H1 (cell line): Measurements from ENCODE around the gene NR5A2. TPM values are rescaled to one million over a fixed set of nuclear protein-coding genes. Genes with fewer than 3 reads are reported as not detected.

Source experiments
- CTCF ChIA-PET: fragments of 300-600 bp; sonication (Branson Sonifier 250); formaldehyde crosslinking; loops from one replicate; lab custom pipeline; 2021; ENCODE audit not compliant: partially characterized antibody; lab: Charles Lee
- POLR2A ChIA-PET: fragments of 300-600 bp; sonication (Branson Sonifier 250); formaldehyde crosslinking; loops from one replicate; lab custom pipeline; 2021; ENCODE audit warnings: inconsistent platforms; ENCODE audit not compliant: partially characterized antibody; lab: Charles Lee
- DNase-seq, 2 experiments: peaks; one replicate each; pipeline versions ENCODE4 v3.0.0 to v3.0.0-alpha.2; 2010 to 2022; ENCODE audit warnings: low spot score in 2 of 2, low read depth in 1 of 2, mixed read lengths in 1 of 2
- FAIRE-seq: peaks from 2 replicates; lab custom pipeline; 2011; peaks lifted over from hg19 to GRCh38; lab: Jason Lieb, UNC
- H2AFZ ChIP-seq: 2 replicates; pipeline ENCODE4 v1.8.1; 2012; ENCODE audit warnings: low read length, inconsistent platforms
- H2AK5ac ChIP-seq: 2 replicates; pipeline ENCODE4 v1.6.1; 2013; ENCODE audit warnings: low read depth, low read length
- H2BK120ac ChIP-seq: replicated peaks from 2 replicates; pipeline ENCODE3; 2013; ENCODE audit warnings: low read depth, low read length, inconsistent platforms
- H2BK12ac ChIP-seq: 2 replicates; pipeline ENCODE4 v1.6.1; 2013; ENCODE audit warnings: low read depth, low read length
- H2BK15ac ChIP-seq: 2 replicates; pipeline ENCODE4 v1.6.1; 2013; ENCODE audit warnings: low read length
- H2BK20ac ChIP-seq: 2 replicates; pipeline ENCODE4 v1.6.1; 2013; ENCODE audit warnings: low read length
- H2BK5ac ChIP-seq: 2 replicates; pipeline ENCODE4 v1.6.1; 2013; ENCODE audit warnings: low read depth, low read length
- H3K14ac ChIP-seq: 2 replicates; pipeline ENCODE4 v1.6.1; 2013; ENCODE audit warnings: inconsistent platforms; ENCODE audit not compliant: insufficient read length
- H3K18ac ChIP-seq: 2 replicates; pipeline ENCODE4 v1.6.1; 2013; ENCODE audit warnings: low read length; ENCODE audit errors: extremely low read depth
- H3K23ac ChIP-seq: 2 replicates; pipeline ENCODE4 v1.6.1; 2013; ENCODE audit warnings: inconsistent platforms; ENCODE audit not compliant: insufficient read length
- H3K23me2 ChIP-seq: 2 replicates; pipeline ENCODE4 v1.6.1; 2013; ENCODE audit warnings: low read depth, low read length
- H3K27ac ChIP-seq: 2 replicates; pipeline ENCODE4 v1.6.1; 2011; ENCODE audit warnings: low read depth, low read length, inconsistent platforms
- H3K27me3 ChIP-seq, 4 experiments: replicated peaks in 1 of 4; 1 replicate in 1 of 4; 2 replicates in 3 of 4; pipeline versions ENCODE4 v1.6.1 to v1.8.1; 2011 to 2013; ENCODE audit warnings: low read length in 3 of 4, mild to moderate bottlenecking in 3 of 4, inconsistent platforms in 2 of 4, mixed read lengths in 2 of 4, moderate library complexity in 1 of 4; ENCODE audit not compliant: control insufficient read depth in 3 of 4, insufficient read depth in 3 of 4; ENCODE audit errors: extremely low read depth in 1 of 4
- H3K36me3 ChIP-seq, 4 experiments: 2 replicates each; pipeline versions ENCODE4 v1.6.1 to v1.8.1; 2011 to 2013; ENCODE audit warnings: mild to moderate bottlenecking in 4 of 4, low read length in 3 of 4, moderate library complexity in 2 of 4, control low read depth in 1 of 4, inconsistent platforms in 1 of 4; ENCODE audit not compliant: insufficient read depth in 4 of 4, control insufficient read depth in 2 of 4
- H3K4ac ChIP-seq: replicated peaks from 2 replicates; pipeline ENCODE3; 2013; ENCODE audit warnings: low read length, low read depth, mixed read lengths, inconsistent platforms; ENCODE audit not compliant: insufficient read length
- H3K4me1 ChIP-seq, 4 experiments: replicated peaks in 1 of 4; 1 replicate in 1 of 4; 2 replicates in 3 of 4; pipeline versions ENCODE4 v1.6.1 to v1.8.1; 2011 to 2013; ENCODE audit warnings: low read length in 3 of 4, inconsistent platforms in 2 of 4, mixed read lengths in 1 of 4; ENCODE audit not compliant: insufficient read depth in 4 of 4, control insufficient read depth in 3 of 4
- H3K4me2 ChIP-seq, 2 experiments: 2 replicates each; pipeline versions ENCODE4 v1.6.1 to v1.8.1; 2011 to 2013; ENCODE audit warnings: low read depth in 2 of 2, low read length in 2 of 2, control low read depth in 1 of 2, inconsistent platforms in 1 of 2, mild to moderate bottlenecking in 1 of 2; ENCODE audit not compliant: insufficient read depth in 1 of 2
- H3K4me3 ChIP-seq, 4 experiments: fragments of 200-600, 300-600 bp in 1 of 4; sonication (generic), shearing (Covaris generic), sonication (Bioruptor Twin) in 1 of 4; 2 replicates each; pipeline versions ENCODE4 v1.5.1 to v1.8.1; 2011 to 2016; ENCODE audit warnings: low read length in 4 of 4, low read depth in 3 of 4, control low read depth in 2 of 4, inconsistent platforms in 2 of 4, mild to moderate bottlenecking in 2 of 4, mixed read lengths in 1 of 4, moderate library complexity in 1 of 4; ENCODE audit not compliant: insufficient read depth in 2 of 4; ENCODE audit errors: extremely low read depth in 1 of 4
- H3K56ac ChIP-seq: replicated peaks from 2 replicates; pipeline ENCODE3; 2013; ENCODE audit warnings: low read depth, mild to moderate bottlenecking, mixed read lengths, low read length, inconsistent platforms; ENCODE audit not compliant: insufficient read length
- H3K79me1 ChIP-seq: 2 replicates; pipeline ENCODE4 v1.6.1; 2013; ENCODE audit warnings: low read depth, low read length, control low read depth
- H3K79me2 ChIP-seq, 2 experiments: 2 replicates each; pipeline versions ENCODE4 v1.6.1 to v1.8.1; 2012 to 2013; ENCODE audit warnings: low read length in 2 of 2, mild to moderate bottlenecking in 2 of 2, inconsistent platforms in 1 of 2; ENCODE audit not compliant: insufficient read depth in 2 of 2, control insufficient read depth in 1 of 2
- H3K9ac ChIP-seq, 4 experiments: replicated peaks in 1 of 4; 1 replicate in 1 of 4; 2 replicates in 3 of 4; pipeline versions ENCODE4 v1.6.1 to v1.8.1; 2011 to 2013; ENCODE audit warnings: low read depth in 3 of 4, low read length in 3 of 4, control low read depth in 2 of 4, mild to moderate bottlenecking in 2 of 4, moderate library complexity in 2 of 4, inconsistent platforms in 1 of 4; ENCODE audit errors: extremely low read depth in 1 of 4
- H3K9me3 ChIP-seq, 2 experiments: 2 replicates each; pipeline versions ENCODE4 v1.6.1 to v1.8.1; 2012 to 2013; ENCODE audit warnings: mild to moderate bottlenecking in 2 of 2, moderate library complexity in 2 of 2, control low read depth in 1 of 2, inconsistent platforms in 1 of 2, low read depth in 1 of 2, low read length in 1 of 2, mixed read lengths in 1 of 2; ENCODE audit not compliant: insufficient read depth in 2 of 2
- H4K20me1 ChIP-seq, 2 experiments: replicated peaks in 1 of 2; 2 replicates each; pipeline versions ENCODE3 to v1.8.1; 2011 to 2013; ENCODE audit warnings: inconsistent platforms in 2 of 2, low read length in 2 of 2, mild to moderate bottlenecking in 1 of 2; ENCODE audit not compliant: insufficient read depth in 2 of 2, control insufficient read depth in 1 of 2
- H4K5ac ChIP-seq: 2 replicates; pipeline ENCODE4 v1.6.1; 2013; ENCODE audit warnings: low read length, low read depth, mixed read lengths, inconsistent platforms; ENCODE audit not compliant: insufficient read length
- H4K8ac ChIP-seq: 2 replicates; pipeline ENCODE4 v1.8.0; 2013; ENCODE audit warnings: mild to moderate bottlenecking, moderate library complexity, low read length, inconsistent platforms; ENCODE audit not compliant: insufficient read depth; ENCODE audit errors: extremely low read depth
- H4K91ac ChIP-seq: replicated peaks from 2 replicates; pipeline ENCODE3; 2013; ENCODE audit warnings: low read length, mixed read lengths, inconsistent platforms; ENCODE audit not compliant: insufficient read length
- ASH2L ChIP-seq: fragments of 200-600, 300-600 bp; sonication (generic); IDR thresholded peaks from one replicate; pipeline ENCODE4 v1.7.1; 2017; ENCODE audit warnings: low read length
- ATF2 ChIP-seq: IDR thresholded peaks from 2 replicates; pipeline ENCODE4 v1.6.1; 2012; ENCODE audit warnings: low read length, inconsistent platforms
- CREB1 ChIP-seq: IDR thresholded peaks from 2 replicates; pipeline ENCODE4 v1.6.1; 2012; ENCODE audit warnings: inconsistent platforms
- EZH2 ChIP-seq: fragments of 200-600 bp; sonication (generic); IDR thresholded peaks from 2 replicates; pipeline ENCODE4 v1.7.1; 2012; ENCODE audit warnings: low read depth, mild to moderate bottlenecking, moderate library complexity, low read length, inconsistent platforms; ENCODE audit not compliant: severe bottlenecking
- FOSL1 ChIP-seq: IDR thresholded peaks from 2 replicates; pipeline ENCODE4 v1.6.1; 2011; ENCODE audit warnings: mild to moderate bottlenecking, low read depth, low read length, moderate library complexity; ENCODE audit not compliant: insufficient read depth
- RFX5 ChIP-seq: IDR thresholded peaks from 2 replicates; pipeline ENCODE4 v1.6.1; 2011; ENCODE audit warnings: low read depth, low read length, improper control_type of control experiment, borderline replicate concordance
- YY1 ChIP-seq: IDR thresholded peaks from 2 replicates; pipeline ENCODE4 v1.6.1; 2011; ENCODE audit warnings: low read depth, mild to moderate bottlenecking, low read length
- WGBS, 2 experiments: shearing (Covaris generic) in 1 of 2; methylation state at CpG; one replicate each; pipeline versions ENCODE4 v1.1.6 to v1.1.7; 2013 to 2015; ENCODE audit warnings: low lambda C conversion rate in 2 of 2, mixed read lengths in 2 of 2, inconsistent platforms in 1 of 2, low coverage in 1 of 2, missing lambda C conversion rate in 1 of 2; ENCODE audit not compliant: insufficient replicate concordance in 2 of 2, insufficient coverage in 1 of 2, insufficient read length in 1 of 2; ENCODE audit errors: extremely low coverage in 1 of 2, missing lambda C conversion rate in 1 of 2; 5-methylcytosine and 5-hydroxymethylcytosine counted together
- polyA plus RNA-seq, 7 experiments: library from polyadenylated mRNA; depleted of rRNA in 3 of 7; stranded (reverse) in 5 of 7; unstranded in 2 of 7; fragments of >200 nt in 5 of 7; fragments of 200-250 nt in 2 of 7; gene quantifications; 1 replicate in 5 of 7; 2 replicates in 1 of 7; 4 replicates in 1 of 7; pipeline versions ENCODE4 v1.2.1 to v1.2.3, GENCODE V29; 2011 to 2013; ENCODE audit warnings: missing spikeins in 2 of 7, mixed read lengths in 2 of 7
- total RNA-seq: library from RNA; stranded (reverse); fragmentation: NEBNext Ultra II Directional; extraction: Animal tissue kit (Norgen Biotek cat#: 25700); gene quantifications from 2 replicates; pipeline ENCODE4 v1.2.1, GENCODE V29; 2021

Gene NR5A2
- total and polyA plus RNA-seq, 2 of the 8 experiments (the other 6 are each of a cell fraction or from before 2014, with no cell fraction given) = 1.7 to 11.6 TPM

GRCh38 chr1:200128944-200129879 lies 101.7 kb downstream of the NR5A2 start:
- Histone ChIP-seq H4K91ac (no peak overlapping the region), H4K5ac (no peak overlapping the region), H3K4me3 (no peak overlapping the region), H3K4me1 (peaks cover 0 to 9% (median under 1%) of the 10 kb centered on the region in 4 experiments; a peak in 4 of 7 replicates), H4K20me1 (no peaks in the 10 kb centered on the region), H2BK15ac (no peak overlapping the region), H3K9me3 (no peaks in the 10 kb centered on the region), H3K36me3 (no peaks in the 10 kb centered on the region), H2BK5ac (peak overlapping the region; percentile 73), H3K4me2 (peak overlapping the region in 1 of 2 experiments; percentile 20; a peak in 1 of 4 replicates), H2BK12ac (no peak overlapping the region), H3K4ac (no peak overlapping the region), H3K18ac (no peak overlapping the region), H3K9ac (no peak overlapping the region), H3K23ac (no peak overlapping the region), H2BK120ac (no peak overlapping the region), H3K79me1 (no peaks in the 10 kb centered on the region), H3K79me2 (no peaks in the 10 kb centered on the region), H3K56ac (no peak overlapping the region), H2AFZ (0 out of 2 replicates have a peak overlapping the region, but pooled peaks have one; percentile 9), H4K8ac (no peak overlapping the region), H2BK20ac (no peak overlapping the region), H3K23me2 (no peaks in the 10 kb centered on the region), H3K14ac (no peak overlapping the region), H2AK5ac (no peak overlapping the region), H3K27me3 (no peaks in the 10 kb centered on the region), H3K27ac (no peak overlapping the region; the same call in 1 of the 2 replicates)
- no peak for DNase-seq
- ChIA-PET POLR2A (interaction anchor here (0.6 to 2.0 kb wide), 2 partner anchors 76 to 282 kb away, joined by 3 to 5 read pairs; no protein-coding TSS in a partner anchor), CTCF (interaction anchor here (0.6 to 1.4 kb wide), 5 partner anchors 10 to 361 kb away, joined by 3 to 8 read pairs (median 3); no protein-coding TSS in a partner anchor)
- peak; percentile 71 for FAIRE-seq
- 61% methylated on average over 5 of the region's 5 CpGs; no CpG with 5 or more reads in 1 of the 2 experiments for WGBS, 2 experiments
- no peak for TF ChIP-seq ATF2
- no peak for TF ChIP-seq EZH2
- TF ChIP-seq YY1 = no peak
- TF ChIP-seq FOSL1 = no peak
- TF ChIP-seq ASH2L = no peak
- TF ChIP-seq CREB1 = no peak
- no peak for TF ChIP-seq RFX5
